WI38 (cell line): ENCODE results near the gene HSPG2.

Source experiments
- H3K4me3 ChIP-seq: 2 replicates; pipeline ENCODE4 v1.5.1; 2011; ENCODE audit warnings: low read depth, mild to moderate bottlenecking, control low read depth, low read length
- TF ChIP-seq, protein P1 (sequence below): IDR thresholded peaks from 2 replicates; pipeline ENCODE4 v1.5.1; 2012; ENCODE audit warnings: low read depth, mild to moderate bottlenecking, control low read depth, low read length

HSPG2 gene

DNA sequence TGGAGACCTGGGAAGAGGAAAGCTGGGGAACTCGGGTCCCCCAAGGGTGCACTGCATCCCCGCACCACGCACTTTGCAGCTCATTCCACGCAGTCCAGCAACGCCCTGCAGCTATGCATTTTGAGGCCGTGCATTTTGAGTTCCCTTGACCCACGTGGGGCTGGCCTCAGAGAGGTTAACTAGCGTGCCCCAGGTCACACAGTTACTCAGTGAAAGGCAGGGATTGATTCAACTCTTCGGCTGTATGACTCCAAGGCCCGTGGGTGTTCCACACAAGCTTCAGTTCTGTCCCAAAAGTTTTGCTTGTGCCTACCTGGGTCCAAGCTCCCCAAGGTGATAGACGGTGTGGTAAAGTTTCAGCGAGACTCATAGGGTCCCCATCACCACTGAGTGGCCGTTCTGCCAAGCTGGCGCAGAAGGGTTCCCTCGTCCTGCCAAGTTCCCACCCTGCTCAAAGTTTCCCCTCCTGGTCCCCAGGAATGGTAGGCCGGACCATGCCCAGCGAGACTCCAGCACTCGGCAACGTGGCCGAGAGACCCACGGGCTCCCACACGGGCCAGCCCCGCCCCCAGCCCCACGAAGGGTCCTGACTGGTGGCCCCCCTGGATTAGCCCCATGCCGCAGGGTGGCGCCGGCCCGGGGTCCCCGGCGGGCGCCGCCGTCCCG, 611 bp downstream of the HSPG2 start:
- TF ChIP-seq, protein P1, sequence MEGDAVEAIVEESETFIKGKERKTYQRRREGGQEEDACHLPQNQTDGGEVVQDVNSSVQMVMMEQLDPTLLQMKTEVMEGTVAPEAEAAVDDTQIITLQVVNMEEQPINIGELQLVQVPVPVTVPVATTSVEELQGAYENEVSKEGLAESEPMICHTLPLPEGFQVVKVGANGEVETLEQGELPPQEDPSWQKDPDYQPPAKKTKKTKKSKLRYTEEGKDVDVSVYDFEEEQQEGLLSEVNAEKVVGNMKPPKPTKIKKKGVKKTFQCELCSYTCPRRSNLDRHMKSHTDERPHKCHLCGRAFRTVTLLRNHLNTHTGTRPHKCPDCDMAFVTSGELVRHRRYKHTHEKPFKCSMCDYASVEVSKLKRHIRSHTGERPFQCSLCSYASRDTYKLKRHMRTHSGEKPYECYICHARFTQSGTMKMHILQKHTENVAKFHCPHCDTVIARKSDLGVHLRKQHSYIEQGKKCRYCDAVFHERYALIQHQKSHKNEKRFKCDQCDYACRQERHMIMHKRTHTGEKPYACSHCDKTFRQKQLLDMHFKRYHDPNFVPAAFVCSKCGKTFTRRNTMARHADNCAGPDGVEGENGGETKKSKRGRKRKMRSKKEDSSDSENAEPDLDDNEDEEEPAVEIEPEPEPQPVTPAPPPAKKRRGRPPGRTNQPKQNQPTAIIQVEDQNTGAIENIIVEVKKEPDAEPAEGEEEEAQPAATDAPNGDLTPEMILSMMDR: no peak
- peak overlapping the region; percentile 89 for H3K4me3 ChIP-seq

DNA sequence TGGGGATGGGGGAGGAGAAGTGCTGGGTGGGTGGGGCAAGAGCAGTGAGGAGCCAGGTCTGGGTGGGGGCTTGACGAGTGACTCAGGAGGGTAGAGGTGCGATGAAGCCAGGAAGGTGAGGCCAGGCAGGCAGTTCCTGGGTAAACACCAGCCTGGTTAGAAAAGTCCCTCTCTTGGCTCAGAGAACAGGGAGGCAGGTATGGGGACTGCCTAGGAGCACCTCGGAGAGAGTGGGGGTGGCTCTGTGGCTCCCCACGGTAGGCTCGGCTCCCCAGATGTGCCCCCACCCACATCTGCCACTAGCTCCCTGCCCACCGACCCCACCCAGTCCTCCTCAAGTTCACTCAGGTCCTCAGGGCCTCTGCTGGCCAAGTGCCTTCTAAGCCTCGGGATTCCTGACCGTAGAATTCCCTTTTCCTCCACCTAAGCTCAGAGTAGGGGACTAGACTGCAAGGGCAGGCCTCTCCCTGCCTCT, 1.2 kb downstream of the HSPG2 start:
- TF ChIP-seq, protein P1: no peak
- peak overlapping the region; percentile 89 for H3K4me3 ChIP-seq

DNA sequence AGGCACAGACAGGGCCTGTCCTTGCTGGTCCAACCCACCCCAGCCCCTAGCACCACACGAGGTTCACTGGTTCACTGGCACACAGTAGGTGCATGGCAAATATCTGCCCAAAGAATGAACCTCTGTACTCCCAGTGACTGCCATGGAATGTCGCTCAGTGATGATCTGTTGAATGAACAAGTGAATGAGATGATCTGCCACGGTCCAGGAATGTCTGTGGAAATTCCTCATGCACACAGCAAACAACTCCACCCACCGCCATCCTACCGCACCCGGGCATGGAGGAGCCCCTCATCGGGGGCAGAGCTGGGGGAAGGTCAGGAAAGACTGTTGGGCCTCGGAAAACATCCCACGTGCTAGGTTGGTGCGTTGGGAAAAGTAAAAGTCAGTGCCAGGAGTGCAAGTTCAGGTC, 1.7 kb downstream of the HSPG2 start:
- TF ChIP-seq, protein P1: no peak
- H3K4me3 ChIP-seq: peak overlapping the region; percentile 89

DNA sequence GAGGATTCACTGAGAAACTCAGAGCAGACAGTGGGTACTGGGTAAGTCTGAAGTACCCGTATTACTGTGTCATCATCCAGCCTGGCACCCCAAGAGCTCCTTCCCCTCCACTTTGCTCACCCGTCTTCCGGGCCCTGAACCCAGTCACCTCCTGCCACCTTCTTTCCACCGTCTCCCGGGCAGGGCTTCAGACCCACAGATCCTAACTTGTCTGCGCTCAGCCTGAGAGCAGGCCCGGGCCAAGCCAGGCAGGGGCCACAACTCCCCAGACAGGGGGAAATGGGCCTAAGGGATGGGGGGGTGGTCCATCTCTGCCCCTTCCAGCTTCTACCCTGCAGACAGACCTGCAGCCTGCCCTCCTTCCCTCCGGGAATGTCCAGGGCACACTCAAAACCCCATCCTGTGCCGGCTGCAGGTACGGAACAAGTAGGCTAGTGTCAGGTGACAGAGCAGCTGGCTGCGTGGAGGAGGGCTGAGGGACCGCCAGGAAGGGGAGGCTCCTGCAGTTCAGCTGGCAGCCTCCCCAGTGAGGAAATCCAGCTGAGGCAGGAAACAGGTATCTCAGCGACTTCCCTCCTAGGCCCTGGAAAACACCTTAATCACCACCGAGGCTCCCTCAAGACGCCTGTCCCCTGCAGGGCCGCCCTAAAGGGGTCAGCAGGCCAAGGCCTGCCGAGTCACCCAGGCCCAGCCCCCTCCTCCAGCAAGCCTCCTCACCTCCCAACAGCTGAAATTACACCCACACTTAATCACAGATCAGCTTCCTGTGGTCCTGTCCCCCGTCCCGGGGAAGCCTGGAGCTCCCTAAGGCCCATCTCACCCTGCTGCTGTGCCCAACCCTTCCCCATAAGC, 3.5 kb downstream of the HSPG2 start:
- H3K4me3 ChIP-seq: 0 out of 2 replicates have a peak overlapping the region, but pooled peaks have one; percentile 12
- TF ChIP-seq, protein P1: no peak

DNA sequence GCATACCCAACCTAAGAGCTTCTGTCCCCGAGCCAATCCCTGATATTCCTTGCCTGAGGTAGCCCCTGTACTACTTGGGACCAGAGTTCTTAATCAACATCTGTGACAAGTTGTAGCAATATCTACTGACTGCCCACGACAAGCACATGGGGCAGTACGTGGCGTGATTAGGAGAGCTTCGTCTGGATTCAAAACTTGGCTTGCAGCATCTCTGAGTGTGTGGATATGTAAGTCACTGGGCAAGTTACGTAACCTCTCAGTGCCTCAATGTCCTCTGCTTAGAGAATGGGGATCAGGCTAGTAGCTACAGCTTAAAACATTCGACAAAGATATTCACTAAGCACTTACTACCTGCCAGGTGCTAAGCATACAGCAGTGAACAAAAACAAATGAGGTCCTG, 5.0 kb downstream of the HSPG2 start:
- H3K4me3 ChIP-seq: no peak overlapping the region
- TF ChIP-seq, protein P1: no peak

DNA sequence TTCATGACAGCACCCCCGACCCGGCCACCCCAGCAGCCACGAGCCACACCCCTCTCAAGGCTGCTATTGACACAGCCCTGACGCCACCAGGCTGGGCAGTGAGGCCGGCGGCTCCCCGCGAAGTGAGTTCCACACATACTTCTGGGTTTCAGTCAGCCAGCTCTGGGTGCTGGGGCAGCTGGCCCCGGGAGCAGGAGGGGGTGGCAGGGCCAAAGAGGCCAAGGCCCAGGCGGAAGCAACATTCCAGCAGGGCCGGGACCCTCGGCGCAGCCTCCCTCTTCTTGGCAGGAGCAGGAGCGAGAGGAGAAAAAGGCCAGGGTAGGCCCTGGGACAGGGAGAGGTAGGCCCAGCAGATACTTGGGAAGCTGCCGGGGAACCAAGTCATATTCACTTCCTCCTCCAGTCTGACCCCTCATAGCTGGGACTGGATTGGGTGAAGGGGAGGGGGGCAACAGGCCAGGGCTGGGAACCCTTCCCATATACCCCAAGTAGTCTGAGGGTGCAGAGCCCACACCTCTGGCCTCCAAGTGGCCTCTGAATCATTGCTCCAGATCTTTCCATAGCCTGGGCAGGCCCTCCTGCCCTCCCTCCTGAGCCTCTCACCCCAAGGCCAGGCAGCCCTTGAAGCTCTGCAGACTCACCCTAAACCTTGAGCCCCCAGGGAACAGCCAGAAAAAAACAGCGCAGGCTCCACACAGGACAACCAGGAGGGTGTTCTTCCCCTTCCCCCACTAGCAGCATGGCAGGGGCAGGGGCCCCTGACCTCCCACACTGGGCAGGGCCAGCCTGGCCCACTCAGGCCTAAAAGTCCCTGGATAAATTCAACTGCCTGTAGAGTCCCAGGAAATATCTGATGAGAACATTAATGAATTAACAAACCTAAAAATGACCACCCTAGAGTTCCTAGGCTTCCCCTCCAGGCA, 5.7 kb downstream of the HSPG2 start:
- H3K4me3 ChIP-seq: peak overlapping the region; percentile 32
- TF ChIP-seq, protein P1: no peak
